ENCODE results near the gene SNAI3.

The SNAI3 gene

GRCh38 chr16:88636488-88637265 is 49.6 kb downstream of the SNAI3 start:
- DNase-seq (ENCODE audit: low read depth in 1 of 2, low spot score in 1 of 2): no peak

- DNase-seq (ENCODE audit: low read depth in 1 of 2, low spot score in 1 of 2): no peak
These were observed 50.5 kb downstream of the SNAI3 start for GRCh38 chr16:88635671-88636319.

GRCh38 chr16:88634994-88635670 is 51.2 kb downstream of the SNAI3 start:
- DNase-seq (ENCODE audit: low read depth in 1 of 2, low spot score in 1 of 2): no peak

- peak in 1 of 2 donors; percentile 39 for DNase-seq (ENCODE audit: low read depth in 1 of 2, low spot score in 1 of 2)
These were observed 51.9 kb downstream of the SNAI3 start for GRCh38 chr16:88634141-88634993.

GRCh38 chr16:88633684-88634140 is 52.6 kb downstream of the SNAI3 start:
- peak; percentile 25 to 27 for DNase-seq (ENCODE audit: low read depth in 1 of 2, low spot score in 1 of 2)

GRCh38 chr16:88632587-88632930 is 53.7 kb downstream of the SNAI3 start:
- no peak for DNase-seq (ENCODE audit: low read depth in 1 of 2, low spot score in 1 of 2)

- DNase-seq (ENCODE audit: low read depth in 1 of 2, low spot score in 1 of 2): no peak
These were observed 54.3 kb downstream of the SNAI3 start for GRCh38 chr16:88631920-88632586.

- no peak for DNase-seq (ENCODE audit: low read depth in 1 of 2, low spot score in 1 of 2)
These were observed 54.9 kb downstream of the SNAI3 start for GRCh38 chr16:88631384-88631783.

GRCh38 chr16:88630941-88631340 is 55.4 kb downstream of the SNAI3 start:
- DNase-seq (ENCODE audit: low read depth in 1 of 2, low spot score in 1 of 2): no peak

- no peak for DNase-seq (ENCODE audit: low read depth in 1 of 2, low spot score in 1 of 2)
These were observed 55.9 kb downstream of the SNAI3 start for GRCh38 chr16:88630433-88630832.

GRCh38 chr16:88629835-88630234 is 56.5 kb downstream of the SNAI3 start:
- no peak for DNase-seq (ENCODE audit: low read depth in 1 of 2, low spot score in 1 of 2)

- no peak for DNase-seq (ENCODE audit: low read depth in 1 of 2, low spot score in 1 of 2)
These were observed 57.8 kb downstream of the SNAI3 start for GRCh38 chr16:88628512-88628974.

All from stimulated activated CD4-positive, alpha-beta T cell treated with anti-CD3 and anti-CD28 coated beads, Interleukin-15, amount 100 ng/mL, for 1 hour (primary cell).